Sciatic nerve (tissue), 2 donors: Measurements from ENCODE around the gene UROD. TPM values are rescaled to one million over a fixed set of nuclear protein-coding genes. Genes with fewer than 3 reads are reported as not detected.
"Not testable (repeated sequence)": the region's sequence is repeated elsewhere in the genome, so short reads cannot be mapped to it uniquely, and the experiment has no call there.

Experiments used
- ATAC-seq: fragments of 200-7000 bp; cut with Tn5 transposase; one replicate; pipeline ENCODE4 v1.9.1; 2020; ENCODE audit warnings: mild to moderate bottlenecking, moderate library complexity
- DNase-seq: peaks from one replicate; pipeline ENCODE4 v3.0.0-alpha.2; 2020; ENCODE audit warnings: low spot score
- intact Hi-C: fragments of 100-400 bp; cut with DNase I; formaldehyde crosslinking; loops from one replicate; pipeline ENCODE4 v1.14.2; 2022
- total RNA-seq: library from RNA; stranded (reverse); fragmentation: NEBNext Ultra II Directional; extraction: Animal tissue kit (Norgen Biotek cat#: 25700); gene quantifications from one replicate; pipeline ENCODE4 v1.2.1, GENCODE V29; 2021
- donor health status: DM: no; HTN: no; CAD: no.
- donor health status: DM: no; HTN: no; CAD: no.

UROD gene
- total RNA-seq, 1 donor from 2014 or later, result 76.1 TPM

DNA sequence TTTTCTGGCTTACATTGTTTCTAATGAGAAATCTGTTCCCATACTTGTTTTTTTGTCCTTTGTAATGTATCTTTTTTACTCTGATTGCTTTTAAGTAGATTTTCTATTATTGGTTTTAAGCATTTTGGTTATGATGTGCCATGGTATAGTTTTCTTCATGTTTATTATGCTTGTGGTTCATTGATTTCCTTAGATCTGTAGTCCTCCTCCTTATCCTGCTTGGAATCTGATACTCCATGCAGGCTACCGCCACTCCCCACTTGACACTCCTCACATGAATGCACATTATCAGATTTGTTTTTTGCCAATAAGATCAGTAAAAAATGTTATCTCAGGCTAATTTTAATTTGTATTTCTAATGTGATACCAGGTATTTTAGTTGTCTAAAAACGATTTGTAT lies 20.8 kb downstream of the UROD start:
- no peak for DNase-seq
- no peak for ATAC-seq
- intact Hi-C loops, result no loop called here

- no peak for ATAC-seq
- intact Hi-C loops, result no loop called here
- no peak for DNase-seq
Observed at GRCh38 chr1:45033356-45033755, 21.3 kb downstream of the UROD start.

GRCh38 chr1:45035631-45036301 lies 23.7 kb downstream of the UROD start:
- no peak for ATAC-seq
- intact Hi-C loops, result no loop called here
- DNase-seq, result no peak

DNA sequence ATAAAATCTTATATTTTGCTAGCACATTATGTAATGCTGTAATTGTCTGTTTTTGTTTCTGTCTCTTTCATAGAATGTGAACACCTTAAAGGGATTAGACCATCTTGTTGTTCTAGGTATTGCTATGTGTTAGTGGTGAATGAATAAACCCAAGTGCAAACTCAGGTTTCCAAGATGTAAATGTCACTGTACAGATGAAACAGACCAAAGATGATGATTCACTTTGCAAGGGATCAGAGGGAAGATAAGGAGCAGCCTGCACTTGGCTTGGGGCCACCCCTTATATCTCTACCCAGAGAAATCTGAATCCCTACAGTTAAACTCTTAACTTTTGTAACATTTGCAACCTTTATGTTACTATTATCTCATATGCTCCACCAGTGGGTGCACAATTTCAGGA lies 25.4 kb downstream of the UROD start:
- ATAC-seq, result no peak
- intact Hi-C loops, result no loop called here
- no peak for DNase-seq

GRCh38 chr1:45038240-45038639 lies 26.2 kb downstream of the UROD start:
- DNase-seq, result no peak
- intact Hi-C loops, result no loop called here
- no peak for ATAC-seq

GRCh38 chr1:45038661-45039364 lies 26.8 kb downstream of the UROD start:
- ATAC-seq (no peak), DNase-seq (no peak)
- intact Hi-C loops, result no loop called here

DNA sequence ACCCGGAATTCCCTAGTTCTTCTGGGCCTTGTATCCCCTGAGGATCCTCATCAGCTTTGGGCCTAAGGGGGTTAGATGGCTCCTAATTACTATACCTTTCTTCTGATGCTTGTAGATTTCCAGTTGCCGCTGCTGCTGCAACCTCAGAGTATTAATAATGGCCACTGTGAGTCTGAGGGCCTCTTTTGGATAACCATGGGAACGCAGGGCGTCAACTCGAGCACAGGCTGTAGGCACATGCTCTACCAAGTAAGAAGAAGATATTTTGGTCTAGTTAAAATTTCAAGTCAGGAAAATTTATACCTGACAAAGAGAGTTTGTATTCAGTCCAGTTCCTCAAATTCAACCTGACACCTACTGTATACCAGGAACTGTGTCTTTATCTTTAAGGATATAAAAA lies 28.2 kb downstream of the UROD start:
- DNase-seq, result no peak
- intact Hi-C loops, result no loop called here
- no peak for ATAC-seq

DNA sequence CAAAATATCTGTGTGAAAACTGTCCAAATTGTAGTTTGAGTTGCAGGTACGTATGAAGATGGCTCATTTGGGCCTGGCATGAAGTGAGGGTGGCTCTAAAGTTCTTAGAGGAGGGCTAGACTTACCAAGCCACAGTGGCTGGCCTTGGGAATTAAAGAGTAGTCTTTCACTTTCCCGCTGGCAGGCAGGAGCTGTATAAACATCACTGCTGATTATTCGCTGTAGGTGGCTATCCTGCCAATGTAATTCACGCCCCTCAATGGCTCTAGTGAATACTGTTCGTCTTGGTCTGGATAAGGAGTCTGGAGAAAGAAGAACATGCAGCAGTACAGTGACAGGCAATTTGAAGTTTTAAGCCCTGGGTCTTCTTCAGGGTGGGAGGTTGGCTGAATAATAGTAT lies 31.0 kb downstream of the UROD start:
- intact Hi-C loops, result no loop called here
- ATAC-seq, result no peak
- no peak for DNase-seq

- DNase-seq, result no peak
- ATAC-seq, result no peak
- intact Hi-C loops, result no loop called here
Observed at GRCh38 chr1:45044916-45045315, 32.9 kb downstream of the UROD start.

- intact Hi-C loops, result no loop called here
- ATAC-seq, result no peak
Observed at GRCh38 chr1:45047032-45047431, 35.0 kb downstream of the UROD start.

GRCh38 chr1:45051005-45051772 lies 39.1 kb downstream of the UROD start:
- intact Hi-C loops, result no loop called here
- DNase-seq (no peak), ATAC-seq (no peak)

More at GRCh38 chr1:45047032-45047431, 35.0 kb downstream of the UROD start:
- no peak for DNase-seq

DNA sequence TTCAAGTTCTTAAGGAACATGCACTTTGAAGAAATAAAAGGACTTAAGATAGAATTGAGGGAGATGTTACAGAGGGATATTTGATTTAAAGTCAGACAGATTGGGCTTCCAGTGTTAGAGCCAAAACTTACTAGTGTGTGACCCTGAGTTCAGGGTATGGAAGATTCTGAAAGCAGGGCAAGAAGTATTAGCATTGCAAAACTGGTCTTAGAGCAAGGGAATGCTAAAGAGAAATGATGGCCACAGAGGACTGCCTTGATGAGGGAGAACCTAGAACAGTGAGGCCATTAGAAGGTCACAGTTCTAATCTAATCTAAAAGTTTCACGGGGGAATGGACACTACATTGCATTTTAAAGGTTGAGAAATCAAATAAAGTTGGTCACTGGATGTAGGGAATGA lies 45.5 kb downstream of the UROD start:
- DNase-seq (no peak), ATAC-seq (no peak)
- intact Hi-C loops, result no loop called here

- no peak for ATAC-seq
Observed at GRCh38 chr1:45059829-45060228, 47.8 kb downstream of the UROD start.

DNA sequence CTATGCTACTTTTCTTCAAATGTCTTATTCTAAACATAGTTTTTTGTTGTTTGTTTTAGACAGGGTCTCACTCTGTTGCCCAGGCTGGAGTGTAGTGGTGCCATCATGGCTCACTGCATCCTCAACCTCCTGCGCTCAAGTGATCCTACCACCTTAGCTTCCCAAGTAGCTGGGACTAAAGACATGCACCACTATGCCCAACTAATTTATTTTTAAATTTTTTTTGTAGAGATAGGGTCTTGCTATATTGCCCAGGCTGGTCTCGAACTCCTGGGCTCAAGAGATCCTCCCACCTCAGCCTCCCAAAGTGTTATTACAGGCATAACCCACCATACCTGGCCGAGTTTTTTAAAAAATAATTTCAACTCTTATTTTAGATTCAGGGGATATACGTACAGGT lies 50.4 kb downstream of the UROD start:
- intact Hi-C loops, DNase-seq, ATAC-seq: not testable (repeated sequence)

More at GRCh38 chr1:45059829-45060228, 47.8 kb downstream of the UROD start:
- intact Hi-C loops, result no loop called here
- no peak for DNase-seq

- intact Hi-C loops, result no loop called here
Observed at GRCh38 chr1:45065083-45065482, 53.0 kb downstream of the UROD start.

More at GRCh38 chr1:45065083-45065482, 53.0 kb downstream of the UROD start:
- ATAC-seq (no peak), DNase-seq (no peak)

Other genes with a start within 250 kb of the UROD start
- gene RPS8, start 236.7 kb upstream of the UROD start, total RNA-seq, result 1,483 TPM
- gene BEST4, start 224.1 kb upstream of the UROD start, total RNA-seq, result 0.36 TPM
- gene PLK3, start 211.9 kb upstream of the UROD start, total RNA-seq, result 26.1 TPM
- gene DYNLT4, start 204.9 kb upstream of the UROD start, total RNA-seq, result 0.49 TPM
- 35.0 TPM for gene BTBD19, start 203.7 kb upstream of the UROD start, total RNA-seq
- gene PTCH2, start 169.0 kb upstream of the UROD start, total RNA-seq, result 31.2 TPM
- 30.7 TPM for gene EIF2B3, start 25.7 kb upstream of the UROD start, total RNA-seq
- 37.6 TPM for gene HECTD3, start 930 bp upstream of the UROD start, total RNA-seq
- gene ZSWIM5, start 194.4 kb downstream of the UROD start, total RNA-seq, result 2.8 TPM